Kidney tubule cell (primary cell): ENCODE measurements around the gene IQCN.

ENCODE experiments used
- DNase-seq: peaks from one replicate; pipeline ENCODE4 v3.0.0-alpha.2; 2018; ENCODE audit warnings: low spot score

Gene IQCN

GRCh38 chr19:18231775-18232174 is 42.5 kb downstream of the IQCN start:
- no peak for DNase-seq

GRCh38 chr19:18230941-18231734 is 43.1 kb downstream of the IQCN start:
- DNase-seq = no peak

GRCh38 chr19:18229915-18230314 is 44.3 kb downstream of the IQCN start:
- no peak for DNase-seq

- no peak for DNase-seq
These were observed 44.8 kb downstream of the IQCN start for GRCh38 chr19:18229474-18229873.

GRCh38 chr19:18227781-18228271 is 46.4 kb downstream of the IQCN start:
- DNase-seq = no peak

- no peak for DNase-seq
These were observed 47.1 kb downstream of the IQCN start for GRCh38 chr19:18226956-18227780.

GRCh38 chr19:18225702-18226468 is 48.4 kb downstream of the IQCN start, which contains the start of gene PDE4C:
PDE4C (minus strand) TSS chr19:18226438; CDS start chr19:18226415, 23 bp downstream.
- no peak for DNase-seq

GRCh38 chr19:18225355-18225701 is 48.9 kb downstream of the IQCN start:
- DNase-seq = no peak

GRCh38 chr19:18224525-18225354 is 49.5 kb downstream of the IQCN start:
- peak; percentile 98 for DNase-seq

GRCh38 chr19:18223860-18224524 is 50.3 kb downstream of the IQCN start:
- no peak for DNase-seq

- no peak for DNase-seq
These were observed 52.2 kb downstream of the IQCN start for GRCh38 chr19:18221815-18222725.

- no peak for DNase-seq
These were observed 53.5 kb downstream of the IQCN start for GRCh38 chr19:18220632-18221275.

GRCh38 chr19:18219911-18220631 is 54.2 kb downstream of the IQCN start:
- no peak for DNase-seq

GRCh38 chr19:18218600-18218999 is 55.7 kb downstream of the IQCN start:
- DNase-seq = no peak

- DNase-seq = no peak
These were observed 56.1 kb downstream of the IQCN start for GRCh38 chr19:18218159-18218558.

- DNase-seq = no peak
These were observed 57.5 kb downstream of the IQCN start for GRCh38 chr19:18216789-18217188.

GRCh38 chr19:18214779-18215433 is 59.3 kb downstream of the IQCN start:
- DNase-seq = peak; percentile 42

GRCh38 chr19:18211683-18212082 is 62.6 kb downstream of the IQCN start:
- no peak for DNase-seq
